NB4 (cell line): ENCODE measurements around the gene ZNF425.

ENCODE experiments used
- CTCF ChIP-seq: IDR thresholded peaks from one replicate; pipeline ENCODE4 v1.5.1; 2012; ENCODE audit warnings: low read depth, low read length
- POLR2A ChIP-seq: IDR thresholded peaks from 2 replicates; pipeline ENCODE4 v1.6.1; 2011; ENCODE audit warnings: mild to moderate bottlenecking; ENCODE audit not compliant: insufficient read length; ENCODE audit errors: extremely low read depth

- TF ChIP-seq CTCF (no peak), POLR2A (no peak)
Measured at GRCh38 chr7:149093228-149093627, 32.9 kb downstream of the ZNF425 start.
